HepG2 (cell line): ENCODE data around the gene NAV2. TPM values are rescaled to one million over a fixed set of nuclear protein-coding genes. Genes with fewer than 3 reads are reported as not detected.

Experiments used
- ATAC-seq: fragments of 200-7000 bp; cut with Tn5 transposase; 3 replicates; pipeline ENCODE4 v1.9.1; 2020; ENCODE audit warnings: mild to moderate bottlenecking, moderate library complexity
- BruUV-seq: library from RNA; stranded (reverse); fragments of 400-500 nt; replicated peaks from 2 replicates; lab custom pipeline; 2021; lab: Mats Ljungman, UMichigan
- CTCF ChIA-PET: fragments of 300-600 bp; formaldehyde crosslinking; extraction: SDS; loops from one replicate; lab custom pipeline; 2021; ENCODE audit warnings: low total read pairs, inconsistent platforms, low intra/inter-chr PET ratio; lab: Yijun Ruan, JAX
- POLR2A ChIA-PET: fragments of 350-600 bp; sonication (Branson Sonifier 250); formaldehyde crosslinking; loops from one replicate; lab custom pipeline; 2020; ENCODE audit warnings: antibody characterized with exemption, inconsistent platforms; lab: Yijun Ruan, JAX
- DNase-seq: peaks from one replicate; pipeline ENCODE4 v3.0.0-alpha.2; 2015; ENCODE audit warnings: low spot score
- FAIRE-seq: peaks from 3 replicates; lab custom pipeline; 2011; peaks lifted over from hg19 to GRCh38; lab: Jason Lieb, UNC
- H2AFZ ChIP-seq: one replicate; pipeline ENCODE4 v1.6.1; 2011; ENCODE audit warnings: low read length, inconsistent platforms
- H3K27ac ChIP-seq: fragments of 300-600 bp; 3 replicates; pipeline ENCODE4 v1.8.0; 2011; ENCODE audit warnings: mixed run types, mild to moderate bottlenecking, mixed read lengths, low read length, inconsistent platforms; ENCODE audit not compliant: insufficient read depth; ENCODE audit errors: extremely low read length
- H3K27me3 ChIP-seq, 2 experiments: fragments of 200-600 bp in 1 of 2; 2 replicates in 1 of 2; 3 replicates in 1 of 2; pipeline versions ENCODE4 v1.6.0 to v1.8.0; 2011; ENCODE audit warnings: low read length in 2 of 2, mild to moderate bottlenecking in 2 of 2, moderate library complexity in 2 of 2, inconsistent platforms in 1 of 2; ENCODE audit not compliant: insufficient read depth in 2 of 2, control insufficient read depth in 1 of 2
- H3K36me3 ChIP-seq, 2 experiments: fragments of 200-600 bp in 1 of 2; replicated peaks in 1 of 2; 2 replicates in 1 of 2; 3 replicates in 1 of 2; pipeline versions ENCODE4 v1.5.1 to v1.8.0; 2011; ENCODE audit warnings: low read length in 2 of 2, inconsistent platforms in 1 of 2; ENCODE audit not compliant: insufficient read depth in 2 of 2, control insufficient read depth in 1 of 2
- H3K4me1 ChIP-seq: 2 replicates; pipeline ENCODE4 v1.5.1; 2012; ENCODE audit warnings: low read length, inconsistent platforms; ENCODE audit not compliant: insufficient read depth
- H3K4me2 ChIP-seq: 2 replicates; pipeline ENCODE4 v1.6.0; 2011; ENCODE audit warnings: low read depth, low read length, inconsistent platforms
- H3K4me3 ChIP-seq, 3 experiments: fragments of 200-600 bp in 1 of 3; sonication (generic), shearing (Covaris generic) in 1 of 3; replicated peaks in 1 of 3; 2 replicates each; pipeline ENCODE4 v1.5.1; 2011 to 2016; ENCODE audit warnings: low read length in 3 of 3, inconsistent platforms in 2 of 3, low read depth in 2 of 3, mild to moderate bottlenecking in 2 of 3, control low read depth in 1 of 3, mixed read lengths in 1 of 3; ENCODE audit not compliant: insufficient read depth in 1 of 3
- H3K79me2 ChIP-seq: one replicate; pipeline ENCODE4 v1.6.1; 2011; ENCODE audit warnings: low read length, inconsistent platforms; ENCODE audit not compliant: insufficient read depth
- H3K9ac ChIP-seq: 2 replicates; pipeline ENCODE4 v1.6.0; 2011; ENCODE audit warnings: mild to moderate bottlenecking, low read depth, low read length, inconsistent platforms; ENCODE audit not compliant: insufficient read depth
- H3K9me3 ChIP-seq: 2 replicates; pipeline ENCODE4 v1.5.1; 2012; ENCODE audit warnings: mild to moderate bottlenecking, low read length
- H4K20me1 ChIP-seq: 2 replicates; pipeline ENCODE4 v1.6.0; 2011; ENCODE audit warnings: inconsistent platforms, mild to moderate bottlenecking, low read length, moderate library complexity; ENCODE audit not compliant: insufficient read depth
- CSRNP1 ChIP-seq: sonication (generic); formaldehyde crosslinking; IDR thresholded peaks from 2 replicates; pipeline ENCODE4 v1.8.1; 2023; ENCODE audit warnings: mild to moderate bottlenecking, missing genetic modification reagents
- HNRNPH1 ChIP-seq: fragments of 200-400 bp; formaldehyde crosslinking; optimal IDR thresholded peaks from 2 replicates; pipeline ENCODE3; 2017; ENCODE audit warnings: mild to moderate bottlenecking, low read depth, low read length
- KDM3A ChIP-seq: IDR thresholded peaks from 2 replicates; pipeline ENCODE4 v1.6.1; 2018; ENCODE audit warnings: low read depth, missing compliant biosample characterization
- MAFK ChIP-seq, 2 experiments: IDR thresholded peaks in 1 of 2; conservative IDR thresholded peaks in 1 of 2; 2 replicates each; pipeline ENCODE4 v1.6.1; 2011; ENCODE audit warnings: improper control_type of control experiment in 2 of 2, low read length in 2 of 2
- SMAD9 ChIP-seq: sonication (generic); formaldehyde crosslinking; IDR thresholded peaks from 2 replicates; pipeline ENCODE4 v1.5.1; 2020; ENCODE audit warnings: mild to moderate bottlenecking, missing genetic modification reagents
- SNAPC4 ChIP-seq: sonication (generic); formaldehyde crosslinking; IDR thresholded peaks from 2 replicates; pipeline ENCODE4 v1.4.0; 2020; ENCODE audit warnings: mild to moderate bottlenecking, missing genetic modification reagents
- TAF1 ChIP-seq: sonication (generic); formaldehyde crosslinking; IDR thresholded peaks from 2 replicates; pipeline ENCODE4 v1.4.0; 2020; ENCODE audit warnings: missing genetic modification reagents
- ZIK1 ChIP-seq: sonication (generic); formaldehyde crosslinking; IDR thresholded peaks from 2 replicates; pipeline ENCODE4 v1.5.0; 2020; ENCODE audit warnings: mild to moderate bottlenecking, low read depth, missing genetic modification reagents, borderline replicate concordance
- ZNF430 ChIP-seq: sonication (generic); formaldehyde crosslinking; IDR thresholded peaks from 2 replicates; pipeline ENCODE4 v1.9.0; 2021; ENCODE audit warnings: mild to moderate bottlenecking, missing genetic modification reagents
- ZNF512B ChIP-seq: sonication (generic); formaldehyde crosslinking; IDR thresholded peaks from 2 replicates; pipeline ENCODE4 v1.5.1; 2020; ENCODE audit warnings: missing genetic modification reagents, mild to moderate bottlenecking, borderline replicate concordance
- ZNF605 ChIP-seq: sonication (generic); formaldehyde crosslinking; IDR thresholded peaks from 2 replicates; pipeline ENCODE4 v1.8.0; 2022; ENCODE audit warnings: mild to moderate bottlenecking, missing genetic modification reagents
- WGBS: methylation state at CpG from one replicate; pipeline ENCODE4 v1.1.6; 2017; ENCODE audit warnings: low lambda C conversion rate; 5-methylcytosine and 5-hydroxymethylcytosine counted together
- in situ Hi-C: cut with HindIII; loops from 2 replicates; pipeline ENCODE4 v1.10.0; 2017; ENCODE audit warnings: low pct_unique_long_range_greater_than_20kb; ENCODE audit not compliant: extremely low pct_ligation_motif_present
- intact Hi-C: fragments of 100-400 bp; cut with micrococcal nuclease; formaldehyde crosslinking; loops from one replicate; pipeline ENCODE4 v1.10.0; 2022; ENCODE audit not compliant: unreplicated experiment
- polyA plus RNA-seq, 8 experiments: library from polyadenylated mRNA; depleted of rRNA in 3 of 8; stranded (reverse) in 7 of 8; unstranded in 1 of 8; fragments of >200 nt; fragmentation: Illumina TruSeq in 4 of 8; extraction: Trizol in 4 of 8; gene quantifications; 2 replicates each; pipeline versions ENCODE4 v1.2.1 to v1.2.3, GENCODE V29; 2011 to 2016; ENCODE audit warnings: low read depth in 4 of 8, missing spikeins in 1 of 8, mixed read lengths in 1 of 8; ENCODE audit not compliant: insufficient read depth in 1 of 8
- total RNA-seq, 5 experiments: library from RNA; depleted of rRNA; stranded (reverse); fragments of >200 nt; fragmentation: Illumina TruSeq; extraction: Trizol; gene quantifications; 2 replicates each; pipeline ENCODE4 v1.2.3, GENCODE V29; 2016; ENCODE audit warnings: low read depth in 1 of 5

Gene NAV2
- total and polyA plus RNA-seq, 2 of the 13 experiments (the other 11 are each of a cell fraction or from before 2014, with no cell fraction given), result 9.3 to 34.6 TPM

GRCh38 chr11:20023082-20023426, 310.4 kb downstream of the NAV2 start (continued):
- 0 out of 2 replicates have a peak, but pooled peaks have one; percentile 18 for TF ChIP-seq SNAPC4 (CRISPR knock-in tag)
- TF ChIP-seq TAF1 (CRISPR knock-in tag), result 0 out of 2 replicates have a peak, but pooled peaks have one; percentile 7
- TF ChIP-seq HNRNPH1, result no peak

GRCh38 chr11:20024172-20024935, 311.7 kb downstream of the NAV2 start:
- ChIA-PET POLR2A (interaction anchor here (1.2 to 6.9 kb wide), 9 partner anchors 11 to 71 kb away, joined by 3 to 65 read pairs (median 25); no protein-coding TSS in a partner anchor), CTCF (no interaction called here)
- Histone ChIP-seq H3K27me3 (no peaks in the 10 kb centered on the region; a peak in 1 of 5 replicates), H3K4me3 (peak overlapping the region; percentile 58 to 86 (median 80)), H3K36me3 (no peaks in the 10 kb centered on the region), H3K9ac (peak overlapping the region; percentile 75), H3K9me3 (no peaks in the 10 kb centered on the region), H4K20me1 (no peaks in the 10 kb centered on the region), H3K4me1 (peaks cover 91% of the 10 kb centered on the region), H3K27ac (peak overlapping the region; percentile 76), H3K4me2 (peak overlapping the region; percentile 82), H3K79me2 (peaks cover 72% of the 10 kb centered on the region), H2AFZ (no peak overlapping the region)
- TF ChIP-seq KDM3A (CRISPR knock-in tag) (no peak), ZIK1 (no peak), MAFK (conservative IDR thresholded peaks at IDR 0.05 in 1 of 2, IDR thresholded peaks at IDR 0.05 in 1 of 2; ENCODE audit: low read length in 2 of 2) (0 out of 4 replicates have a peak, but pooled peaks have one; percentile 18 to 19), ZNF512B (CRISPR knock-in tag) (no peak), ZNF605 (CRISPR knock-in tag) (0 out of 2 replicates have a peak, but pooled peaks have one; percentile 55), ZNF430 (CRISPR knock-in tag) (0 out of 2 replicates have a peak, but pooled peaks have one; percentile 33), SMAD9 (CRISPR knock-in tag) (0 out of 2 replicates have a peak, but pooled peaks have one; percentile 28), CSRNP1 (CRISPR knock-in tag) (no peak)
- intact Hi-C loops, result loop anchor here (5.0 kb wide), 2 partner anchors 63 to 112 kb away; no protein-coding TSS in a partner anchor
- DNase-seq (no peak), ATAC-seq (no peak), FAIRE-seq (no peak)
- 56% methylated on average over 5 of the region's 6 CpGs for WGBS
- in situ Hi-C loops, result no loop called here
- no TSS peak for BruUV-seq
